PFSK-1 (cell line): ENCODE measurements around the gene CPNE9.

Experiments used
- FOXP2 ChIP-seq: optimal IDR thresholded peaks from 2 replicates; pipeline ENCODE3; 2011; ENCODE audit warnings: borderline replicate concordance, control low read depth, inconsistent platforms; ENCODE audit not compliant: insufficient read depth; ENCODE audit errors: extremely low read length, extremely low read depth
- POLR2AphosphoS5 ChIP-seq: IDR thresholded peaks from 2 replicates; pipeline ENCODE4 v1.6.1; 2012; ENCODE audit warnings: low read depth, mild to moderate bottlenecking, control low read depth, low read length, moderate library complexity
- REST ChIP-seq, 2 experiments: IDR thresholded peaks; 2 replicates each; pipeline versions ENCODE4 v1.6.1 to v1.8.0; 2011 to 2012; ENCODE audit warnings: low read depth in 2 of 2, low read length in 2 of 2, control low read depth in 1 of 2, inconsistent platforms in 1 of 2, mild to moderate bottlenecking in 1 of 2, moderate library complexity in 1 of 2; ENCODE audit not compliant: insufficient read depth in 1 of 2
- SIN3A ChIP-seq: IDR thresholded peaks from 2 replicates; pipeline ENCODE4 v1.6.1; 2012; ENCODE audit warnings: mild to moderate bottlenecking, low read length, moderate library complexity, borderline replicate concordance; ENCODE audit not compliant: insufficient read depth
- TAF1 ChIP-seq: IDR thresholded peaks from 2 replicates; pipeline ENCODE4 v1.6.1; 2012; ENCODE audit warnings: low read length, control low read depth, borderline replicate concordance; ENCODE audit not compliant: insufficient read depth

CPNE9 gene

GRCh38 chr3:9666704-9667445 lies 36.8 kb upstream of the CPNE9 start:
- no peak for TF ChIP-seq POLR2AphosphoS5
- TF ChIP-seq SIN3A, result no peak
- no peak for TF ChIP-seq TAF1
- no peak for TF ChIP-seq FOXP2
- TF ChIP-seq REST (IDR thresholded peaks at IDR 0.05; ENCODE audit: insufficient read depth in 1 of 2, low read depth in 2 of 2, low read length in 2 of 2), result no peak

DNA sequence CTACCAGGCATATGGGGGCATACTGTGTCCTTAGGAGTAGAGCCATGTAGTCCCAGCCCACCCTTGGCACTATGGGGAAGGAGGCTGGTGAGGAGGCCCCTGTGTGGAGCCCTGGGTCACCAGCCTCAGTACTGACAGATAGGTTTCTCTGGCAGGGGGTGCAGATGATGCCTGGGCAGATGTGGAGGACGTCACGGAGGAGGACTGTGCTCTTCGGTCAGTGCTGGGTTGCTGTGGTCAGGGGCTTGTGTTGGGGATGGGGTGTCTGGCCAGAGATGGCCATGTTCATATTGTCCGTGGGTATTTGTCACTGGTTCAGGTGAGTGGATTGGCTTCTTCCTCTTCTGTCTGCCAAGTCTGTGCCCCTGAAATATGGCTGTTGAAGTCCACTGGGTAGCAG lies 34.4 kb upstream of the CPNE9 start:
- TF ChIP-seq TAF1, result no peak
- no peak for TF ChIP-seq SIN3A
- TF ChIP-seq FOXP2, result no peak
- TF ChIP-seq REST (IDR thresholded peaks at IDR 0.05; ENCODE audit: insufficient read depth in 1 of 2, low read depth in 2 of 2, low read length in 2 of 2), result no peak
- no peak for TF ChIP-seq POLR2AphosphoS5

DNA sequence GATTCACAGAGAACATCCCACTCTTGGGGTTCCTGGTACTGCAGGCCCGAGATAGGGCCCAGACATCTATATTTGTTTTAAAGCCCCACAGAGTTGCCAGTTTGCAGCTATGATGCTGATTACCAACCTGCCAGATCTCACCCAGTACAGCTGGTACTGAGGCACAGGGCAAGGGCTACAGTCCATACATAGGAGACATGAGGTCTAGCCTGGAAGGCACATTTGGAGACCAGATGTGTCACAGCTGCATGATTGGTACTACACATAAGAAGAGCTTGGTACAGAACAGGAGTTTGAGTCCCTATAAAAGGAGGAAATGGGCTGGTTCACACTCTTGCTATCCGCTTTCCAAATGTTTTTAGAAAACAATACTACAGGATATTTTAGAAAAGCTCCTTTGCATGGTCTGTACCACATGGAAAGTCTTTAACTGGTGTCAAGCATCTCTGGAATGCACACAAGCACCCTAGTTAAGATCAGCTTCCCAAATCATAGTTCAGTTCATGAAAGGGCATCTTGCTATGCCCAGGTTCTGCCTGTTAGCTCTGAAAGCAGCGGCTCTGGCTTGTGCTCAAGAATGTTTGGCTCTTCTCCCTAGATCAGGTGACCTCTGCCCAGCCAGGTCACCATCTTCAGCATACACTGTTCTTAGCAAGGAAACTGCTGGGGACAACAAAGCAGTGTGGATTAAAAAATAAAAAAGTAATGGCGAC lies 33.8 kb upstream of the CPNE9 start:
- TF ChIP-seq REST (IDR thresholded peaks at IDR 0.05; ENCODE audit: insufficient read depth in 1 of 2, low read depth in 2 of 2, low read length in 2 of 2) (no peak), TAF1 (no peak), POLR2AphosphoS5 (no peak), FOXP2 (no peak), SIN3A (no peak)

DNA sequence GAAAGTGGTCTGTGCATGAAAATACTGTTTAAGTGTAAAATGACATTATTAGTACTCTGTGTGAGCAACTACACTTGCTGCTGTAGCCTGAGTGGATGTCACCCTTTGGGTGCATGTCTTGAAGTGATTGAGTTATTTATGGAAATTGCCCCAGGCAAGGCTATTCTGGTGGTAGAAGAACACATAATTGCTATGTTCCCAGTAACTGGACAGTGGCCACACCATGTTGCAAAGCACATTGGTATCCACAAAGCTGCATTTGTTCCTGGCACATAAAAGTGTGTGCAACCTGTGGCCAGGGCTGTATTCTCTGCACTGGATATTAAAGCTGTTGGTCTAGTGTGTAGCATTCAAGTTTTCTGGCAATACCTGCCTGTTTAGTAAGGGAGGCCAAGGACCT lies 30.6 kb upstream of the CPNE9 start:
- TF ChIP-seq REST (IDR thresholded peaks at IDR 0.05; ENCODE audit: insufficient read depth in 1 of 2, low read depth in 2 of 2, low read length in 2 of 2) (no peak), TAF1 (no peak), SIN3A (no peak), FOXP2 (no peak), POLR2AphosphoS5 (no peak)
